Nephron (organoid): ENCODE results near the gene HMGN1.

Experiments
- H3K27ac Mint-ChIP-seq, 3 experiments: 2 replicates each; pipeline ENCODE4 v1.8.0; 2020; ENCODE audit warnings: mixed read lengths in 3 of 3, mild to moderate bottlenecking in 2 of 3, moderate library complexity in 1 of 3
- H3K27me3 Mint-ChIP-seq: 2 replicates; pipeline ENCODE4 v1.8.0; 2021; ENCODE audit warnings: low read depth, mild to moderate bottlenecking, moderate library complexity, mixed read lengths
- H3K36me3 Mint-ChIP-seq: 2 replicates; pipeline ENCODE4 v1.8.0; 2020; ENCODE audit warnings: low read depth, mixed read lengths
- H3K4me1 Mint-ChIP-seq: 2 replicates; pipeline ENCODE4 v1.8.0; 2020; ENCODE audit warnings: mixed read lengths
- H3K4me3 Mint-ChIP-seq, 3 experiments: 2 replicates each; pipeline ENCODE4 v1.8.0; 2020; ENCODE audit warnings: mild to moderate bottlenecking in 3 of 3, mixed read lengths in 3 of 3, moderate library complexity in 2 of 3
- H3K9me3 Mint-ChIP-seq: 2 replicates; pipeline ENCODE4 v1.8.0; 2020; ENCODE audit warnings: mixed read lengths
- CTCF ChIP-seq, 3 experiments: fragments of 200-600 bp; sonication (generic); IDR thresholded peaks; one replicate each; pipeline ENCODE4 v1.5.0; 2021; ENCODE audit warnings: antibody characterized with exemption in 3 of 3; ENCODE audit not compliant: unreplicated experiment in 3 of 3

Gene HMGN1

GRCh38 chr21:39348355-39349210, at the start of gene HMGN1:
Gene HMGN1 (minus strand): TSS chr21:39349088. CDS start chr21:39348917, 171 bp downstream.
- TF ChIP-seq CTCF (IDR thresholded peaks at IDR 0.05; ENCODE audit: unreplicated experiment in 3 of 3): no peak
- H3K4me1 Mint-ChIP-seq: peaks cover 39% of the 10 kb centered on the region
- H3K36me3 Mint-ChIP-seq: peaks cover 38% of the 10 kb centered on the region
- peak within 1 kb of the TSS; percentile 93 to 97 (median 96) for H3K4me3 Mint-ChIP-seq
- H3K27ac Mint-ChIP-seq: peak within 1 kb of the TSS; percentile 99 to 100 (median 99)
- H3K27me3 Mint-ChIP-seq: no peaks in the 10 kb centered on the region
- peaks cover 4% of the 10 kb centered on the region for H3K9me3 Mint-ChIP-seq

GRCh38 chr21:39397646-39398385, 48.9 kb upstream of the HMGN1 start:
- H3K36me3 Mint-ChIP-seq: peaks cover 49% of the 10 kb centered on the region
- H3K4me1 Mint-ChIP-seq: no peaks in the 10 kb centered on the region
- H3K9me3 Mint-ChIP-seq: no peaks in the 10 kb centered on the region
- TF ChIP-seq CTCF (IDR thresholded peaks at IDR 0.05; ENCODE audit: unreplicated experiment in 3 of 3): no peak
- H3K4me3 Mint-ChIP-seq: no peak overlapping the region
- H3K27ac Mint-ChIP-seq: no peak overlapping the region
- H3K27me3 Mint-ChIP-seq: no peaks in the 10 kb centered on the region

- Mint-ChIP-seq H3K4me1 (peaks cover 27% of the 10 kb centered on the region), H3K4me3 (no peak overlapping the region), H3K27ac (peak overlapping the region in 2 of 3 experiments; percentile 47 to 74), H3K36me3 (peaks cover 57% of the 10 kb centered on the region), H3K27me3 (no peaks in the 10 kb centered on the region), H3K9me3 (no peaks in the 10 kb centered on the region)
- TF ChIP-seq CTCF (IDR thresholded peaks at IDR 0.05; ENCODE audit: unreplicated experiment in 3 of 3): no peak
Measured at GRCh38 chr21:39392981-39393380, 44.1 kb upstream of the HMGN1 start.

GRCh38 chr21:39390212-39390765, 41.4 kb upstream of the HMGN1 start:
- no peaks in the 10 kb centered on the region for H3K9me3 Mint-ChIP-seq
- H3K4me1 Mint-ChIP-seq: peaks cover 34% of the 10 kb centered on the region
- H3K36me3 Mint-ChIP-seq: peaks cover 42% of the 10 kb centered on the region
- no peak overlapping the region for H3K27ac Mint-ChIP-seq
- peak overlapping the region in 2 of 3 experiments; percentile 12 to 80 for H3K4me3 Mint-ChIP-seq
- no peaks in the 10 kb centered on the region for H3K27me3 Mint-ChIP-seq
- no peak for TF ChIP-seq CTCF (IDR thresholded peaks at IDR 0.05; ENCODE audit: unreplicated experiment in 3 of 3)

GRCh38 chr21:39388811-39389155, 39.9 kb upstream of the HMGN1 start:
- Mint-ChIP-seq H3K4me1 (peaks cover 34% of the 10 kb centered on the region), H3K36me3 (peaks cover 34% of the 10 kb centered on the region), H3K9me3 (no peaks in the 10 kb centered on the region), H3K27me3 (no peaks in the 10 kb centered on the region), H3K27ac (peak overlapping the region in 2 of 3 experiments; percentile 74 to 86), H3K4me3 (peak overlapping the region; percentile 80 to 92 (median 82))
- peak in 1 of 3 experiments; percentile 22 for TF ChIP-seq CTCF (IDR thresholded peaks at IDR 0.05; ENCODE audit: unreplicated experiment in 3 of 3)
